ENCODE measurements around the gene N4BP3.

N4BP3 gene

GRCh38 chr5:178103612-178104011, 9.7 kb upstream of the N4BP3 start:
- no peak overlapping the region for H3K9ac ChIP-seq (ENCODE audit: low read length in 2 of 2)
- no peaks in the 10 kb centered on the region for H3K9me3 ChIP-seq (ENCODE audit: control insufficient read depth in 2 of 2, low read length in 2 of 2)
- no peak overlapping the region for H3K27ac ChIP-seq (ENCODE audit: low read length)
- no peak overlapping the region for H3K4me3 ChIP-seq (ENCODE audit: low read length in 2 of 2)
- H3K36me3 ChIP-seq (ENCODE audit: control insufficient read depth in 2 of 2, insufficient read depth in 2 of 2, low read length in 2 of 2) = no peaks in the 10 kb centered on the region
- peaks cover 0 to 3% of the 10 kb centered on the region in 2 donors for H3K27me3 ChIP-seq (ENCODE audit: control insufficient read depth in 1 of 2, insufficient read depth in 2 of 2, low read length in 2 of 2)
- H3K4me1 ChIP-seq (ENCODE audit: control insufficient read depth, insufficient read depth, low read length) = no peaks in the 10 kb centered on the region

- no peaks in the 10 kb centered on the region for H3K4me1 ChIP-seq (ENCODE audit: control insufficient read depth, insufficient read depth, low read length)
- no peaks in the 10 kb centered on the region for H3K9me3 ChIP-seq (ENCODE audit: control insufficient read depth in 2 of 2, low read length in 2 of 2)
- peaks cover 0 to 3% of the 10 kb centered on the region in 2 donors for H3K27me3 ChIP-seq (ENCODE audit: control insufficient read depth in 1 of 2, insufficient read depth in 2 of 2, low read length in 2 of 2)
- no peak overlapping the region for H3K4me3 ChIP-seq (ENCODE audit: low read length in 2 of 2)
- H3K27ac ChIP-seq (ENCODE audit: low read length) = no peak overlapping the region
- H3K9ac ChIP-seq (ENCODE audit: low read length in 2 of 2) = no peak overlapping the region
- no peaks in the 10 kb centered on the region for H3K36me3 ChIP-seq (ENCODE audit: control insufficient read depth in 2 of 2, insufficient read depth in 2 of 2, low read length in 2 of 2)
Measured at GRCh38 chr5:178104492-178104891, 8.8 kb upstream of the N4BP3 start.

- Histone ChIP-seq H3K36me3 (ENCODE audit: control insufficient read depth in 2 of 2, insufficient read depth in 2 of 2, low read length in 2 of 2) (no peaks in the 10 kb centered on the region), H3K27ac (ENCODE audit: low read length) (no peak overlapping the region), H3K9me3 (ENCODE audit: control insufficient read depth in 2 of 2, low read length in 2 of 2) (no peaks in the 10 kb centered on the region)
Measured at GRCh38 chr5:178106086-178106485, 7.2 kb upstream of the N4BP3 start.

GRCh38 chr5:178106556-178107239, 6.6 kb upstream of the N4BP3 start:
- no peaks in the 10 kb centered on the region for H3K36me3 ChIP-seq (ENCODE audit: control insufficient read depth in 2 of 2, insufficient read depth in 2 of 2, low read length in 2 of 2)
- H3K4me3 ChIP-seq (ENCODE audit: low read length in 2 of 2) = no peak overlapping the region
- no peak overlapping the region for H3K9ac ChIP-seq (ENCODE audit: low read length in 2 of 2)
- H3K27ac ChIP-seq (ENCODE audit: low read length) = no peak overlapping the region
- peaks cover 0 to 8% of the 10 kb centered on the region in 2 donors for H3K27me3 ChIP-seq (ENCODE audit: control insufficient read depth in 1 of 2, insufficient read depth in 2 of 2, low read length in 2 of 2)
- H3K4me1 ChIP-seq (ENCODE audit: control insufficient read depth, insufficient read depth, low read length) = no peaks in the 10 kb centered on the region
- no peaks in the 10 kb centered on the region for H3K9me3 ChIP-seq (ENCODE audit: control insufficient read depth in 2 of 2, low read length in 2 of 2)

More at GRCh38 chr5:178106086-178106485, 7.2 kb upstream of the N4BP3 start:
- H3K4me3 ChIP-seq (ENCODE audit: low read length in 2 of 2) = no peak overlapping the region
- peaks cover 0 to 8% of the 10 kb centered on the region in 2 donors for H3K27me3 ChIP-seq (ENCODE audit: control insufficient read depth in 1 of 2, insufficient read depth in 2 of 2, low read length in 2 of 2)
- no peaks in the 10 kb centered on the region for H3K4me1 ChIP-seq (ENCODE audit: control insufficient read depth, insufficient read depth, low read length)
- no peak overlapping the region for H3K9ac ChIP-seq (ENCODE audit: low read length in 2 of 2)

- H3K27me3 ChIP-seq (ENCODE audit: control insufficient read depth in 1 of 2, insufficient read depth in 2 of 2, low read length in 2 of 2) = peaks cover 5 to 9% of the 10 kb centered on the region in 2 donors
- H3K4me1 ChIP-seq (ENCODE audit: control insufficient read depth, insufficient read depth, low read length) = no peaks in the 10 kb centered on the region
- no peak overlapping the region for H3K9ac ChIP-seq (ENCODE audit: low read length in 2 of 2)
- no peak overlapping the region for H3K4me3 ChIP-seq (ENCODE audit: low read length in 2 of 2)
- H3K9me3 ChIP-seq (ENCODE audit: control insufficient read depth in 2 of 2, low read length in 2 of 2) = no peaks in the 10 kb centered on the region
- no peaks in the 10 kb centered on the region for H3K36me3 ChIP-seq (ENCODE audit: control insufficient read depth in 2 of 2, insufficient read depth in 2 of 2, low read length in 2 of 2)
- no peak overlapping the region for H3K27ac ChIP-seq (ENCODE audit: low read length)
Measured at GRCh38 chr5:178107756-178108310, 5.5 kb upstream of the N4BP3 start.

GRCh38 chr5:178108446-178108845, 4.9 kb upstream of the N4BP3 start:
- Histone ChIP-seq H3K36me3 (ENCODE audit: control insufficient read depth in 2 of 2, insufficient read depth in 2 of 2, low read length in 2 of 2) (no peaks in the 10 kb centered on the region), H3K9me3 (ENCODE audit: control insufficient read depth in 2 of 2, low read length in 2 of 2) (no peaks in the 10 kb centered on the region), H3K9ac (ENCODE audit: low read length in 2 of 2) (no peak overlapping the region), H3K27ac (ENCODE audit: low read length) (no peak overlapping the region), H3K27me3 (ENCODE audit: control insufficient read depth in 1 of 2, insufficient read depth in 2 of 2, low read length in 2 of 2) (peaks cover 9 to 11% of the 10 kb centered on the region in 2 donors), H3K4me3 (ENCODE audit: low read length in 2 of 2) (no peak overlapping the region), H3K4me1 (ENCODE audit: control insufficient read depth, insufficient read depth, low read length) (peaks cover 4% of the 10 kb centered on the region)

- Histone ChIP-seq H3K9me3 (ENCODE audit: control insufficient read depth in 2 of 2, low read length in 2 of 2) (no peaks in the 10 kb centered on the region), H3K4me1 (ENCODE audit: control insufficient read depth, insufficient read depth, low read length) (peaks cover 7% of the 10 kb centered on the region), H3K4me3 (ENCODE audit: low read length in 2 of 2) (no peak overlapping the region), H3K36me3 (ENCODE audit: control insufficient read depth in 2 of 2, insufficient read depth in 2 of 2, low read length in 2 of 2) (no peaks in the 10 kb centered on the region), H3K9ac (ENCODE audit: low read length in 2 of 2) (no peak overlapping the region), H3K27ac (ENCODE audit: low read length) (no peak overlapping the region), H3K27me3 (ENCODE audit: control insufficient read depth in 1 of 2, insufficient read depth in 2 of 2, low read length in 2 of 2) (peaks cover 11 to 13% of the 10 kb centered on the region in 2 donors)
Measured at GRCh38 chr5:178108966-178109365, 4.4 kb upstream of the N4BP3 start.

- Histone ChIP-seq H3K4me1 (ENCODE audit: control insufficient read depth, insufficient read depth, low read length) (peaks cover 9% of the 10 kb centered on the region), H3K27ac (ENCODE audit: low read length) (no peak overlapping the region), H3K9me3 (ENCODE audit: control insufficient read depth in 2 of 2, low read length in 2 of 2) (no peaks in the 10 kb centered on the region), H3K9ac (ENCODE audit: low read length in 2 of 2) (no peak overlapping the region), H3K4me3 (ENCODE audit: low read length in 2 of 2) (no peak overlapping the region), H3K27me3 (ENCODE audit: control insufficient read depth in 1 of 2, insufficient read depth in 2 of 2, low read length in 2 of 2) (peaks cover 25 to 28% of the 10 kb centered on the region in 2 donors), H3K36me3 (ENCODE audit: control insufficient read depth in 2 of 2, insufficient read depth in 2 of 2, low read length in 2 of 2) (no peaks in the 10 kb centered on the region)
Measured at GRCh38 chr5:178110511-178110910, 2.8 kb upstream of the N4BP3 start.

- Histone ChIP-seq H3K4me1 (ENCODE audit: control insufficient read depth, insufficient read depth, low read length) (peaks cover 9% of the 10 kb centered on the region), H3K27ac (ENCODE audit: low read length) (no peak overlapping the region), H3K9me3 (ENCODE audit: control insufficient read depth in 2 of 2, low read length in 2 of 2) (no peaks in the 10 kb centered on the region), H3K9ac (ENCODE audit: low read length in 2 of 2) (no peak overlapping the region), H3K27me3 (ENCODE audit: control insufficient read depth in 1 of 2, insufficient read depth in 2 of 2, low read length in 2 of 2) (peaks cover 32% of the 10 kb centered on the region in 2 donors), H3K4me3 (ENCODE audit: low read length in 2 of 2) (no peak overlapping the region), H3K36me3 (ENCODE audit: control insufficient read depth in 2 of 2, insufficient read depth in 2 of 2, low read length in 2 of 2) (no peaks in the 10 kb centered on the region)
Measured at GRCh38 chr5:178111925-178112324, 1.4 kb upstream of the N4BP3 start.

GRCh38 chr5:178112545-178112944, 787 bp upstream of the N4BP3 start:
- H3K4me1 ChIP-seq (ENCODE audit: control insufficient read depth, insufficient read depth, low read length) = peaks cover 9% of the 10 kb centered on the region
- H3K4me3 ChIP-seq (ENCODE audit: low read length in 2 of 2) = no peak overlapping the region
- H3K9ac ChIP-seq (ENCODE audit: low read length in 2 of 2) = no peak overlapping the region
- H3K27me3 ChIP-seq (ENCODE audit: control insufficient read depth in 1 of 2, insufficient read depth in 2 of 2, low read length in 2 of 2) = peaks cover 34% of the 10 kb centered on the region in 2 donors
- H3K27ac ChIP-seq (ENCODE audit: low read length) = no peak overlapping the region
- no peaks in the 10 kb centered on the region for H3K36me3 ChIP-seq (ENCODE audit: control insufficient read depth in 2 of 2, insufficient read depth in 2 of 2, low read length in 2 of 2)
- no peaks in the 10 kb centered on the region for H3K9me3 ChIP-seq (ENCODE audit: control insufficient read depth in 2 of 2, low read length in 2 of 2)

- H3K9ac ChIP-seq (ENCODE audit: low read length in 2 of 2) = no peak overlapping the region
- no peaks in the 10 kb centered on the region for H3K9me3 ChIP-seq (ENCODE audit: control insufficient read depth in 2 of 2, low read length in 2 of 2)
- H3K27me3 ChIP-seq (ENCODE audit: control insufficient read depth in 1 of 2, insufficient read depth in 2 of 2, low read length in 2 of 2) = peaks cover 34% of the 10 kb centered on the region in 2 donors
- no peaks in the 10 kb centered on the region for H3K36me3 ChIP-seq (ENCODE audit: control insufficient read depth in 2 of 2, insufficient read depth in 2 of 2, low read length in 2 of 2)
- H3K27ac ChIP-seq (ENCODE audit: low read length) = no peak overlapping the region
- H3K4me3 ChIP-seq (ENCODE audit: low read length in 2 of 2) = peak overlapping the region in 1 of 2 donors; percentile 35
- H3K4me1 ChIP-seq (ENCODE audit: control insufficient read depth, insufficient read depth, low read length) = peaks cover 9% of the 10 kb centered on the region
Measured at GRCh38 chr5:178113841-178114324, 551 bp downstream of the N4BP3 start.

Data from stomach smooth muscle (tissue), 2 donors.